ENCODE data around the gene EFCAB6.

- TF ChIP-seq, protein P1, sequence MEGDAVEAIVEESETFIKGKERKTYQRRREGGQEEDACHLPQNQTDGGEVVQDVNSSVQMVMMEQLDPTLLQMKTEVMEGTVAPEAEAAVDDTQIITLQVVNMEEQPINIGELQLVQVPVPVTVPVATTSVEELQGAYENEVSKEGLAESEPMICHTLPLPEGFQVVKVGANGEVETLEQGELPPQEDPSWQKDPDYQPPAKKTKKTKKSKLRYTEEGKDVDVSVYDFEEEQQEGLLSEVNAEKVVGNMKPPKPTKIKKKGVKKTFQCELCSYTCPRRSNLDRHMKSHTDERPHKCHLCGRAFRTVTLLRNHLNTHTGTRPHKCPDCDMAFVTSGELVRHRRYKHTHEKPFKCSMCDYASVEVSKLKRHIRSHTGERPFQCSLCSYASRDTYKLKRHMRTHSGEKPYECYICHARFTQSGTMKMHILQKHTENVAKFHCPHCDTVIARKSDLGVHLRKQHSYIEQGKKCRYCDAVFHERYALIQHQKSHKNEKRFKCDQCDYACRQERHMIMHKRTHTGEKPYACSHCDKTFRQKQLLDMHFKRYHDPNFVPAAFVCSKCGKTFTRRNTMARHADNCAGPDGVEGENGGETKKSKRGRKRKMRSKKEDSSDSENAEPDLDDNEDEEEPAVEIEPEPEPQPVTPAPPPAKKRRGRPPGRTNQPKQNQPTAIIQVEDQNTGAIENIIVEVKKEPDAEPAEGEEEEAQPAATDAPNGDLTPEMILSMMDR (IDR thresholded peaks at IDR 0.05), result no peak
- TF ChIP-seq EP300 (IDR thresholded peaks at IDR 0.05), result no peak
- TF ChIP-seq POLR2A (IDR thresholded peaks at IDR 0.05; ENCODE audit: low read depth), result no peak
Measured at GRCh38 chr22:43485502-43486089, 326.5 kb downstream of the EFCAB6 start.
